Trophoblast cell (in vitro differentiated cells and primary cell): Measurements from ENCODE around the gene AFG1L.

Source experiments
- DNase-seq, 2 donors: peaks; one replicate each; pipeline ENCODE4 v3.0.0-alpha.2; 2016
- H2AFZ ChIP-seq: 2 replicates; pipeline ENCODE4 v1.6.1; 2013; ENCODE audit warnings: low read length, moderate library complexity, mild to moderate bottlenecking; ENCODE audit not compliant: insufficient read depth, poor library complexity
- H2AK5ac ChIP-seq: 2 replicates; pipeline ENCODE4 v1.6.1; 2013; ENCODE audit warnings: mild to moderate bottlenecking, low read length
- H2BK120ac ChIP-seq: 2 replicates; pipeline ENCODE4 v1.6.1; 2013; ENCODE audit warnings: low read length, mild to moderate bottlenecking, moderate library complexity; ENCODE audit not compliant: insufficient read depth, poor library complexity
- H2BK12ac ChIP-seq: 2 replicates; pipeline ENCODE4 v1.6.1; 2013; ENCODE audit warnings: mild to moderate bottlenecking, low read length, moderate library complexity
- H2BK5ac ChIP-seq: 2 replicates; pipeline ENCODE4 v1.6.1; 2013; ENCODE audit warnings: low read length, low read depth, moderate library complexity, mild to moderate bottlenecking; ENCODE audit not compliant: poor library complexity
- H3K14ac ChIP-seq: 2 replicates; pipeline ENCODE4 v1.6.1; 2013; ENCODE audit warnings: mild to moderate bottlenecking, low read length
- H3K18ac ChIP-seq: 2 replicates; pipeline ENCODE4 v1.6.1; 2013; ENCODE audit warnings: mild to moderate bottlenecking, low read length
- H3K23ac ChIP-seq: 2 replicates; pipeline ENCODE4 v1.6.1; 2013; ENCODE audit warnings: low read length
- H3K27ac ChIP-seq: 2 replicates; pipeline ENCODE4 v1.5.1; 2013; ENCODE audit warnings: low read depth, mild to moderate bottlenecking, inconsistent platforms, low read length, moderate library complexity
- H3K27me3 ChIP-seq: 2 replicates; pipeline ENCODE4 v1.6.1; 2013; ENCODE audit warnings: inconsistent platforms, mild to moderate bottlenecking, low read length, moderate library complexity; ENCODE audit not compliant: insufficient read depth
- H3K36me3 ChIP-seq, 2 experiments: 1 replicate in 1 of 2; 2 replicates in 1 of 2; pipeline ENCODE4 v1.6.1; 2013; ENCODE audit warnings: low read length in 2 of 2, mild to moderate bottlenecking in 2 of 2, moderate library complexity in 1 of 2; ENCODE audit not compliant: insufficient read depth in 2 of 2, control insufficient read depth in 1 of 2
- H3K4ac ChIP-seq: 2 replicates; pipeline ENCODE4 v1.6.1; 2013; ENCODE audit warnings: low read depth, mild to moderate bottlenecking, low read length, moderate library complexity
- H3K4me1 ChIP-seq, 2 experiments: 1 replicate in 1 of 2; 2 replicates in 1 of 2; pipeline ENCODE4 v1.6.1; 2013; ENCODE audit warnings: low read length in 2 of 2, mild to moderate bottlenecking in 2 of 2, moderate library complexity in 1 of 2; ENCODE audit not compliant: insufficient read depth in 2 of 2, control insufficient read depth in 1 of 2
- H3K4me2 ChIP-seq: 2 replicates; pipeline ENCODE4 v1.6.1; 2013; ENCODE audit warnings: inconsistent platforms, mild to moderate bottlenecking, low read length, moderate library complexity
- H3K4me3 ChIP-seq: 2 replicates; pipeline ENCODE4 v1.5.1; 2013; ENCODE audit warnings: mild to moderate bottlenecking, low read depth, low read length, inconsistent platforms
- H3K79me1 ChIP-seq: one replicate; pipeline ENCODE4 v1.6.1; 2013; ENCODE audit warnings: low read length
- H3K79me2 ChIP-seq: 2 replicates; pipeline ENCODE4 v1.6.1; 2013; ENCODE audit warnings: low read length, mild to moderate bottlenecking; ENCODE audit not compliant: control insufficient read depth, insufficient read depth, poor library complexity
- H3K9ac ChIP-seq: 2 replicates; pipeline ENCODE4 v1.6.1; 2013; ENCODE audit warnings: mild to moderate bottlenecking, low read length
- H3K9me3 ChIP-seq: 2 replicates; pipeline ENCODE4 v1.6.1; 2013; ENCODE audit warnings: low read depth, mild to moderate bottlenecking, control low read depth, inconsistent platforms, low read length; ENCODE audit not compliant: insufficient read depth
- H4K12ac ChIP-seq: 2 replicates; pipeline ENCODE4 v1.6.1; 2013; ENCODE audit warnings: low read depth, mild to moderate bottlenecking, low read length, moderate library complexity
- H4K8ac ChIP-seq: 2 replicates; pipeline ENCODE4 v1.6.1; 2013; ENCODE audit warnings: low read depth, mild to moderate bottlenecking, low read length, moderate library complexity
- H4K91ac ChIP-seq: one replicate; pipeline ENCODE4 v1.6.1; 2013; ENCODE audit warnings: low read depth, mild to moderate bottlenecking, low read length, moderate library complexity
- WGBS: extraction: QIAGEN DNeasy Blood & Tissue Kit; methylation state at CpG from one replicate; pipeline ENCODE4 v1.1.7; 2013; ENCODE audit warnings: missing lambda C conversion rate; ENCODE audit not compliant: insufficient read length, insufficient coverage; ENCODE audit errors: extremely low coverage; 5-methylcytosine and 5-hydroxymethylcytosine counted together

The AFG1L gene

GRCh38 chr6:108464418-108465097 lies 169.7 kb downstream of the AFG1L start:
- Histone ChIP-seq H3K9ac (no peak overlapping the region), H2BK12ac (no peak overlapping the region), H3K4me1 (no peaks in the 10 kb centered on the region), H3K4ac (no peak overlapping the region), H3K27me3 (no peaks in the 10 kb centered on the region), H2AK5ac (no peak overlapping the region), H4K91ac (no peak overlapping the region), H2AFZ (no peak overlapping the region), H3K18ac (no peak overlapping the region), H3K4me3 (no peak overlapping the region), H3K9me3 (no peaks in the 10 kb centered on the region), H3K4me2 (no peak overlapping the region), H4K8ac (no peak overlapping the region), H3K14ac (no peak overlapping the region), H3K79me2 (no peaks in the 10 kb centered on the region), H2BK120ac (no peak overlapping the region), H3K23ac (no peak overlapping the region), H4K12ac (no peak overlapping the region), H3K79me1 (no peaks in the 10 kb centered on the region), H3K27ac (no peak overlapping the region), H2BK5ac (no peak overlapping the region), H3K36me3 (no peaks in the 10 kb centered on the region)
- no peak for DNase-seq
- WGBS: no CpG with 5 or more reads among the region's 5 CpGs

DNA sequence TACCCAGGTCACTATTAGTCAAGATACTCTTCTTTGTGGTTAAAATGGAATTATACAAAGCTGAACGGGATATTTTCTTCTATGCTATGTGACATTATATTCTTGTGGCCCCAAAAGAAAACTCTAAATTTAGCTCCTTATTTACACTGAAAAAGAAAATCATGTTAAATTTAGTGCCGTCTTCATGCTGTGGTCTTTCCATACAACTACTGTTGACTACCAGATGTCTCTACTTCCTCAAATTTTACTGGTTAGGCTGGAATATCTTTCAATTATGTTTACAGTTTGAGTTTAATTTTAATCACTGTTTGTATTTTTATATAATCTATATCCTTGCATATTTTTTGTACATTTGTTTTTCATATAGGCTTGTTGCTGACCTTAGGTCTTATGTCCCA lies 170.2 kb downstream of the AFG1L start:
- H2AK5ac ChIP-seq: no peak overlapping the region
- no peak overlapping the region for H3K4me3 ChIP-seq
- no peak overlapping the region for H4K12ac ChIP-seq
- no peak overlapping the region for H3K18ac ChIP-seq
- H4K91ac ChIP-seq: no peak overlapping the region
- H4K8ac ChIP-seq: no peak overlapping the region
- H3K23ac ChIP-seq: no peak overlapping the region
- no peak for DNase-seq
- no peak overlapping the region for H3K27ac ChIP-seq
- no peak overlapping the region for H3K14ac ChIP-seq
- no peak overlapping the region for H3K4me2 ChIP-seq
- H2BK12ac ChIP-seq: no peak overlapping the region
- H3K79me2 ChIP-seq: no peaks in the 10 kb centered on the region
- no CpG with 5 or more reads among the region's 2 CpGs for WGBS
- no peak overlapping the region for H2BK120ac ChIP-seq
- H3K27me3 ChIP-seq: no peaks in the 10 kb centered on the region
- no peaks in the 10 kb centered on the region for H3K79me1 ChIP-seq
- no peak overlapping the region for H3K4ac ChIP-seq
- no peak overlapping the region for H3K9ac ChIP-seq
- no peak overlapping the region for H2AFZ ChIP-seq
- no peaks in the 10 kb centered on the region for H3K4me1 ChIP-seq
- no peaks in the 10 kb centered on the region for H3K9me3 ChIP-seq
- H2BK5ac ChIP-seq: no peak overlapping the region
- no peaks in the 10 kb centered on the region for H3K36me3 ChIP-seq

DNA sequence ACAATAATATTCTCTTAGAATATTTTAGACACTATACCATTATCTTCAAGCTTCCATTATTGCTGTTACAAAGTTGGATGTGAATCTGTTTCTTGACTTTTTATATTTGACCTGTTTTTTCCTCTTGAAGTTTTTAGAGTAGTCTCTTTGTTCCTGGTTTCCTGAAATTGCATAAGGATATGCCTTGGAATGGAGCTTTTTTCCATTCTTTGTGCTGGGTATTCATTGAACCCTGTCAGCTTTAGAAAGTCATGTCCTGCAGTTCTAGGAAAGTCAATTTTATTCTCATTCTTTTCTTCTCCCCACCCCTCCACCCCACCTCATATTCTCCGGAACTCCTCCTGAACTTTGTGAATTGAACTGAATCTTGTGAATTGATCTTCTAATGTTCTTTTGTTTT lies 173.5 kb downstream of the AFG1L start:
- Histone ChIP-seq H3K79me1 (no peaks in the 10 kb centered on the region), H3K4ac (no peak overlapping the region), H3K4me1 (no peaks in the 10 kb centered on the region), H3K4me3 (no peak overlapping the region), H2BK5ac (no peak overlapping the region), H2BK120ac (no peak overlapping the region), H2BK12ac (no peak overlapping the region), H3K23ac (no peak overlapping the region), H4K8ac (no peak overlapping the region), H4K91ac (no peak overlapping the region), H3K14ac (no peak overlapping the region), H3K36me3 (no peaks in the 10 kb centered on the region), H3K4me2 (no peak overlapping the region), H4K12ac (no peak overlapping the region), H3K27ac (no peak overlapping the region), H3K18ac (no peak overlapping the region), H3K79me2 (no peaks in the 10 kb centered on the region), H3K27me3 (no peaks in the 10 kb centered on the region), H2AFZ (no peak overlapping the region), H2AK5ac (no peak overlapping the region), H3K9me3 (no peaks in the 10 kb centered on the region), H3K9ac (no peak overlapping the region)
- no CpG with 5 or more reads among the region's 1 CpG for WGBS
- no peak for DNase-seq

- Histone ChIP-seq H4K12ac (no peak overlapping the region), H3K4me3 (no peak overlapping the region), H3K4ac (no peak overlapping the region), H3K36me3 (no peaks in the 10 kb centered on the region), H3K4me1 (no peaks in the 10 kb centered on the region), H3K27me3 (no peaks in the 10 kb centered on the region), H3K79me1 (no peaks in the 10 kb centered on the region), H2BK12ac (no peak overlapping the region), H3K9me3 (no peaks in the 10 kb centered on the region), H4K8ac (no peak overlapping the region), H3K79me2 (no peaks in the 10 kb centered on the region), H3K27ac (no peak overlapping the region), H3K23ac (no peak overlapping the region), H3K18ac (no peak overlapping the region), H3K14ac (no peak overlapping the region), H2AK5ac (no peak overlapping the region), H3K4me2 (no peak overlapping the region), H2BK120ac (no peak overlapping the region), H4K91ac (no peak overlapping the region), H2BK5ac (no peak overlapping the region), H2AFZ (no peak overlapping the region), H3K9ac (no peak overlapping the region)
- WGBS: no CpG with 5 or more reads among the region's 1 CpG
- DNase-seq: no peak
Measured at GRCh38 chr6:108469316-108469715, 174.5 kb downstream of the AFG1L start.
